ENCODE data around the gene RAB3A.
"Not testable (repeated sequence)": the region's sequence is repeated elsewhere in the genome, so short reads cannot be mapped to it uniquely, and the experiment has no call there.

Gene RAB3A

DNA sequence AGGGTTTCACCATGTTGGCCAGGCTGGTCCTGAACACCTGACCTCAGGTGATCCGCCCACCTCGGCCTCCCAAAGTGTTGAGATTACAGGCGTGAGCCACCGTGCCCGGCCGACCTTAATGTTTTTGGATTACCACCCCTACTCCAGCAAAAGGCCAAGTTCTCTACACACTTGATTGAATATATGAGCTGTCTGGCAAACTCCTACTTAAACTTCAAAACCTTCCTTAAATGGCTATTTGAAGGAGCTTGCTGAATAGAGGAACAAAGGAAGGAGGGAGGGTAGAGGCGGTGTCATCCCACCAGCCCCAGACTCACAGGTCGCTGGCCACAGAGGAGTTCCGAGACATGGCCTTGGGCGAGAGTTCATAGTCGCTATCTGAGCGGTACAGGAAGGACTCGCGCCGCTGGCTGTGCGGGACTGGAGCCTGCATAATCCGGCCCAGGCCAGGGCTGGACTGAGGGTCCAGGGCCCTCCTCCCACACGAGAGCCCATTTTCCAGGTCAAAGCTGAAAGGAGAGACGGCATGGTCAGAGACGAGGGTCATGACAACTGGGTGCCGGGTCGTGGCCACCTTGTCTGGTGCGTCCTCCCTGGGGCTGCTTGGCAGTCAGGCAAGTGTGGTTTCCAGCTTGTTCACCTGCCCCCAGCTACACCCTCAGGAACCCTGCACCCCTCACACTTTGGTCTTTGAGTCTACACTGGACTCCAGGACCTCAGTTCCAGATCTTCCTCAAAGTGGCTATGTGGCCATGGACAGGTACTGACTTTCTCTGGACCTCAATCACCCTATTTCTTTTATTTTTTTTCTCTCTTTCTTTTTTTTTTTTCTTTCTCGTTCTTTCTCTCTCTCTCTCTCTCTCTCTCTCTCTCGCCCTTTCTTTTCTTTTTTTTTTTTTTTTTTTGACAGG is 18.2 kb upstream of the RAB3A start:
- no peak for FAIRE-seq

- no peak for FAIRE-seq
Measured at GRCh38 chr19:18220632-18221275, 16.9 kb upstream of the RAB3A start.

DNA sequence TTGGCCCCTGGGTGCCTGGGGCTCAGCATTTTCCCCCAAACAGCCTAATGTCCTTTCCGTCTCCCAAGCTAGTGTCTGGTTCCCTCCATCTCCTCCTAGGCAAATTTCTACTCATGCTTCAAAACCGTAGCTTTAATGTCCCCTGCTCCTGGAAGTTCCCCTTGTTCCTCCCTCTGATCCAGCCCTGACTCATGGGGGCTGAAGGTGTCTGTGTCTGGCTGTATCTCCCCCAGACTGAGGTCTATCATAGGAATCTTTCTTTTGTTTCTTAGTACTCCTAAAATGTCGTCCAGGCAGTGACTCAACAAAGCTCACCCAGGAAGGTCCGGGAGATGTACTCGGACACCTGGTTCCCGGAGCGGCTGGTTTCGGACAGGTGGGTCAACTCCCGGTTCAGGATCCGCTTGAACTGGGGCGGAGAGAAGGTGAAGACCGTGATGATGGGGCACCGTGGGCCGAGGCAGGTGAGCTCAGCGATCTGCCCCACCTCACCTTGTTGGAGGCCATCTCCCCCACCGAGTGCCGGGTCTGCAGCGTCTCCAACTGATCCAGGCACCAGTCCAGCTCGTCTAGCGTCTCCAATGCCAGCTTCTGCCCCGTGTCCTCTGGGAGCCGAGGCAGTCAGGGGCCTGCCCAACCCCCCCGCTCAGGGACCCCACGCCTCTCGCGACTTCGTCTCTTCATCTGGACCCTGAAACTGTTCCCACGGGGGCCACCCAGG is 16.2 kb upstream of the RAB3A start:
- FAIRE-seq: no peak

DNA sequence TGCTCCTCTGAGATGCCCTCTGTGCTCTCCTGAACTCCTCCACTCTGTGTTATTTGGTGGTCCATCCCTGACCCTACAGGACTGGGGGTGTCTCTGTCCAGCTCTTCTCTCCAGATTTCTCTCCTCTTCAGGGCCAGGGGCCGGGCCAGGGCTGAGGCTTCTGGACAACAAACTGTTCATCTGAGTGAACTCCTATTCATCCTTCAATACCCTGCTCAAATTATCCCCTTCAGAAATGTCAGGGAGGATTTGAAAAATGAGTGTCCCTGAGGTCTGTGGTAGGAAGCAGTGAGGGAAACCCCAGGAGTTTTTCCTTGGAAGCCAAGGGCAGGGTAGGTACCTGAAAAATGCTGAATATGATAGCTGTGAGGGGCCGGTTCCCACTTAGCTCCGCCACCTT is 14.8 kb upstream of the RAB3A start:
- no peak for FAIRE-seq

- FAIRE-seq: no peak
Measured at GRCh38 chr19:18218159-18218558, 14.3 kb upstream of the RAB3A start.

DNA sequence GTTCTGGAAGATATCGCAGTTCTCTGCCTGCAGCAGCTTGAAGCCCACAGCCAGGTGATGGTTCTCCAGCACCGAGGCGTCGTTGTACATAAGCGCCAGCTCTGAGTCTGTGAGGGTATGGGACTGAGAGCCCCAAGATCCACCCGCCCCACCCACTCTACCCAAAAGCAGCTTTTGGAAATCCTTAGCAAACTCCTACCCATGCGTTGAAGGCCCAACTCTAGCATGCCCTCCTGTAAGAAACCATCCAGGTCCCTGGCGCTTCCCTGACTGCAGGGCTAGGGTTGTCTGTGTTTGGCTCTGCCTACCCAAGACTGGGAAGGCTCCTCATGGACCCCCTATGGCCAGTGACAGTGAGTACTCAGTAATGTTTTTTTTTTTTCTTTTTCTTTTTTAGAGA is 12.9 kb upstream of the RAB3A start:
- no peak for FAIRE-seq

GRCh38 chr19:18214779-18215433 is 11.1 kb upstream of the RAB3A start:
- no peak for FAIRE-seq

- no peak for FAIRE-seq
Measured at GRCh38 chr19:18211683-18212082, 7.8 kb upstream of the RAB3A start.

GRCh38 chr19:18209912-18210311 is 6.1 kb upstream of the RAB3A start:
- FAIRE-seq: not testable (repeated sequence)

- no peak for FAIRE-seq
Measured at GRCh38 chr19:18208098-18208951, 4.5 kb upstream of the RAB3A start.

GRCh38 chr19:18206018-18206417 is 2.2 kb upstream of the RAB3A start:
- no peak for FAIRE-seq

DNA sequence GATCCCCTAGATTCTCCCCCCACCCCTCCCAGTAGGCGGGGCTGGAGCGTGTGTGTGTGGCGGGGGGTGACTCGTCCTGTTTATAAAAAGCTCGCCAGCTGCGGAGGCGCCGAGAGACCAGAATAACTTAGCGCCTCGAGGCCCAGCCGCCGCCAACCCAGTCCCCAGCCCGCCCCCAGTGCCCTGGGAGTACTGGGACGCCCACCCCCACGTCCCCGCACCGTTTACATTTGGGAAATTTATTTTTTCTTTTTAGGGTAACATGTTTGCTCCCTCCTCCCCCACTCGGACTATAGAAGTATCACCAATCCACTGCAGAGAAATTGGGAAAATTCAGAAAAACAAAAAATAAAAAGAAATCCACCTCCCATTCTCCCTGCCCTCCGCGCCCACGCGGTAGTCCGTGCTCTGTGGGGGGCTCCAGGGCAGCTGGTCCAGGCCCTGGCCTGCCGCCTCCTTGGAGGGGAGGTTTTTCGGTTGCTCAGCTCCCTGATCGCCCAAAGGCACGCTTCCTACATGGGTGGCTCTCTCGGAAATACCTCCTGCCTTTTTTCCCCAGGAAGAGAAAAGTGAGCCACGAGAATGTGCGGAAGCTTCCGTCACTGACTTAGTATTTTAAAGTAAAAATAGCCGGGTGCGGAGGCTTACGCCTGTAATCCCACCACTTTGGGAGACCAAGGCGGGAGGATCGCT is 1.5 kb upstream of the RAB3A start:
- FAIRE-seq: no peak

- FAIRE-seq: no peak
Measured at GRCh38 chr19:18204394-18205199, 755 bp upstream of the RAB3A start.

DNA sequence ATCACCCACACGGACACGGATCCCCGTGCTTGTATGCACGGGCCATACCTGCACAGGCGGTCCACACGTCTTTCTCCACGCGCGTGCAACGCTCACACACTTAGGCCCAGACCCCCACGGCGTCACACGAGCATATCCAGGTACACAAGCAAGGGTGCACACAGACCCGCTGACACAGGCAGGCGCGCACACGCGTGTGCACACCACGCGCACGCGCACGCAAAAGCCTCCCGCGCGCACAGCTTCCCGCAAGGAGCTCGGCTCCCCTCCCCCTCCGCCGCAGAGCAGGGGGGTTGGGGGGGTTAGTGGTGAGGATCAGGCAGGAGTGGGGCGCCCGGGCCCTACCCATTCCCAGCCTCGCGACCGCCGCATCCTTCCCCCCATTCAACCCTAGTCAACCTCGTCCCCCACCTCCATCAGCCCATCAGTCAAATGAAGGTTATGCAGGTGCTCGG is 407 bp downstream of the RAB3A start:
- no peak for FAIRE-seq

- FAIRE-seq: no peak
Measured at GRCh38 chr19:18202778-18203407, 949 bp downstream of the RAB3A start.

DNA sequence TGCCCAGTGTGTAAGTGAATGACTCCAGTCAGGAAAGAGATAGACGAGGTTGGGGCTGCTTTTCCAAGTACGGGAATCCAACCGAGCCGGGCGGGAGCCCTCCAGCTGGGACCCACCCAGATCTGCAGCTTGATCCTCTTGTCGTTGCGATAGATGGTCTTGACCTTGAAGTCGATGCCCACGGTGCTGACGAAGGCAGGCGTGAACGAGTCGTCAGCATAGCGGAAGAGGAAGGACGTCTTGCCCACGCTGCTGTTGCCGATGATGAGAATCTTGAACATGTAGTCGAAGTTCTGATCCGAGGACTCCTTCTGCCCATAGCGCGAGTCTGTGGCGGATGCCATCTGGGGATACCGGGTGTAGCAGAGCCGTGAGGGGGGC is 1.5 kb downstream of the RAB3A start:
- no peak for FAIRE-seq

- no peak for FAIRE-seq
Measured at GRCh38 chr19:18198374-18198773, 5.5 kb downstream of the RAB3A start.

DNA sequence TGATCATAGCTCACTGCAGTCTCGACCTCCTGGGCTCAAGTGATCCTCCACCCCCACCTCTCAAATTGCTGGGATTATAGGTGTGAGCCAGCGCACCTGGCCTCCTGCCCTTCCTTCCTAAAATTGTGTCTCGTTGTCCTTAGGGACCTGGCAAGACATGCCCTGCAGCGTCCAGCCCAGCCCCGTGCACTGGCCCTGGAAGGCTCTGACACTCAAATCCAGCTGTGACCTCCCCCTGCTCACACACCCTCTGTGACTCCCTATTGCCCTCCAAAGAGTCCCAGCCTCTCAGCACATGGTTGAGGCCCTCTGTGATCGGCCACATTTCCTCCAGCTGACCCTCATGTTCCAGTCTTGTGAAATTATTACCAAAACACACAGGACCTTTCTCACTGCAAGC is 5.9 kb downstream of the RAB3A start:
- no peak for FAIRE-seq

DNA sequence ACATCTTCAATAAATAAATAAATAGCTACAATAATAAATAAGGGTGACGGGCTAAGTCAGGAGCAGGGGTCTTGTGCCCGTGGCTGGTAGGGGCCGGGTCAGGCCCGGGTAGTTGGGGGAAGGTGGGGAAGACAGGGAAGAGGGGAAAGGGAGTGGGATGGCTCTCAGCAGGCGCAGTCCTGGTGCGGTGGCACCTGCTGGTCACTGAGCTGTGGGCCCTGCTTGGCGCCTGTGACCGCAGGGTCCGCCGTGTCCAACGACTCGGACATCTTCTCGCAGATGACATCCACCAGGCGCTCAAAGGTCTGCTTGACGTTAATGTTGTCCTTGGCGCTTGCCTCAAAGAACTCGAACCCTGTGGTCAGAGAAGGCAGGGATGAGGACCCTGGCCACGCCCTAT is 6.5 kb downstream of the RAB3A start:
- no peak for FAIRE-seq

GRCh38 chr19:18196511-18196845 is 7.4 kb downstream of the RAB3A start:
- no peak for FAIRE-seq
